CD4-positive, alpha-beta T cell treated with Interferon gamma for 1 hour (primary cell): ENCODE results near the gene CA12.
"Not testable (repeated sequence)": the region's sequence is repeated elsewhere in the genome, so short reads cannot be mapped to it uniquely, and the experiment has no call there.

ENCODE experiments used
- DNase-seq: peaks from one replicate; pipeline ENCODE4 v3.0.0-alpha.2; 2020

CA12 gene

DNA sequence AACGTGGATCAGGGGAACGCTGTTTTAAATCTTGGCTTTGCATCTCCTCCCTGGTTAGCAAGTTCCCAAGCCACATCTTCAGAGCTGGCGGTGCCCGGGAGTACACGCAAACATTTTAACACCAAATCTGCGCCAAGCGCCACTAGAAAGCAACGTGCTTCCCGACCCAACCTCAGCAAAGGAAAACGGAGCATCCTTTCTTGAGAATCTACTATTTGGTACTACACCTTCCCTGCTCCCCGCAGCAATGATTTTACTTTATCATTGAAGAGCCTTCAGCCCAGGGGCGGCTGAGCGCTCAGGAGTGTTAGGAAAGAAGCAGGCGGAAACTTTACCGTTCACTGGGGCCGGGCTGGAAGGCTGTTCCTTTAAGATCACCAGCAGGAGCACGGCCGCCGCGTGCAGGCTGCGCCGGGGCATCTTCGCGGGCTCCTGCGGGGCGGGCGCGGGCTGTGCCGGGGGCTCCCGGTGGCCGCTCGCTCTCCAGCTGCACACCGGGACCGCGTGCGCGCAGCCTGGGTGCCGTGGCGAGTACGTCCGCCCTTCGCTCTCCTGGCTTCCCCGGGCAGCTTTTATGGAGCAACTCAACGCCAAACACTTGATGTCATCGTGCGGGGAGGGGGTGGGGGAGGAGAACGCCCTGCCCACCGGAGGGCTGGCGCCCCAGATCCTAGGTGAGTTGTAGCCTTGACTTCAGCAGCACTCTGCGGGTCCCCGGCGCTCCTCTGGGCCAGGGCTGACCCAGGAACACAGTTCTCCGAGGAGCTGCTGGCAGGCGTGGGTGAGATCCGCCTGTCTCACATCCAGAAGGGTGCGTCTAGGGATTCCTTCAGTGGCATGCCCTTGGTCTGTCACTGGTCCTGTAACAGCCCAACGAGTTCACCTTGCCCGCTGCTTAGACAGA is at the start of gene CA12:
Gene CA12, minus strand, starts transcription at position 546 of the 904 bp plus-strand sequence. Its CDS starts 126 bp downstream, at position 420.
- no peak for DNase-seq

- no peak for DNase-seq
Measured at GRCh38 chr15:63430766-63431451, 49.3 kb upstream of the CA12 start.

DNA sequence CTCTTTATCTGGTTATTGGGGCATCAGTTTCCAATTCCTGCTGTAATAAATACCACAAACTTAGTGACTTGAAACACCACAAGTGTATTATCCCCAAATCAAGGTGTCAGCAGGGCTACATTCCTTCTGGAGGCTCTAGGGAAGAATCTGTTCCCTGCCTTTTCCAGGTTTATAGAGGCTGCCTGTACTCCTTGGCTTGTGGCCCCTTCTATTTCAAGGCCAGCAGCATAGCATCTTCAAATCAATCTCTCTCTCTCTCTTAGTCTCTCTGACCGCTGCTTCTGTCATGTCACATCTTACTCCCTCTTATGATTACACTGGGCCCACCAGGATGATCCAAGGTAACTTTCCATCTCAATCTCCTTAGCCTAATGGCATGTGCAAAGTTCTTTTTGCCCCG is 44.9 kb upstream of the CA12 start:
- no peak for DNase-seq

DNA sequence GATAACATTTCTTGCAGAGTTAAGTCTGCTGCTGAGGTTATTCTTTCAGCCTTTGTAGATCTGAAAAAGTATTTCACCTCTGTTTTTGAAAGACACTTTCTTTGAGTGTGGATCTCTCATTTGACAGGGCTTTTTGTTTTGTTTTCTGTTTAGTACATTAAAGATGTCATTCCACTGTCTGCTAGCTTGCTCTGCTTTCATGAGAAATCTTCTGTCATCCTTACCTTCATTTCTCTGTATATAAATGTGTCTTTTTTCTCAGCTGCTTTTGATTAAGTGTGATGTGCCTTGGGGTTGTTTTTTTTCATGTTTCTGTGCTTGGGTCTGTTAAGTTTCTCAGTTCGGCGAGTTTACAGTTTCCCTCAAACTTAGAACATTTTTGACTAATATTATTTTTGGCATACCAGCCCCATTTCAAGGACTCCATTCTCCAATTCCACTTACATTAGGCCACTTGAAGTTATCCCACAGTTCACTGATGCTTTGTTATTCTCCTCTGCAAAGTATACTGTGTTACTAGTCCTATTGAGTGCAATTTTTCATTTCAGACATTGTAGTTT is 43.9 kb upstream of the CA12 start:
- DNase-seq = no peak

- no peak for DNase-seq
Measured at GRCh38 chr15:63422891-63423590, 41.4 kb upstream of the CA12 start.

DNA sequence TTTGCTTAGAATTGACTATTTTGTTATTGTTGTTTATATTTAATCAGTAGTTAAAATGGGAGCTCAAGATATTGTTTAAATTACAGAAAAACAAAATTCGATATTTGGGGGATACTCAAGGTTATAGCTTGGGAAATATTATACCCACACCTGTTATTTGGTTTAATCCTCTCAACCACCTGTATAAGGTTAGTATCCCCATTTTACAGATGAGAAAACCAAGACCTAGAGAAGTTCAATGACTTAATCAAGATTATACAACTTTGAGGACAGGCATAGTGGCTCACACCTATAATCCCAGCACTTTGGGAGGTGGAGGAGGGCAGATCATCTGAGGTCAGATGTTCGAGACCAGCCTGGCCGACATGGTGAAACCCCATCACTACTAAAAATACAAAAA is 39.8 kb upstream of the CA12 start:
- no peak for DNase-seq

- DNase-seq = no peak
Measured at GRCh38 chr15:63420333-63420747, 38.7 kb upstream of the CA12 start.

GRCh38 chr15:63418811-63419210 is 37.2 kb upstream of the CA12 start:
- no peak for DNase-seq

- DNase-seq = no peak
Measured at GRCh38 chr15:63417721-63418120, 36.1 kb upstream of the CA12 start.

GRCh38 chr15:63417274-63417673 is 35.6 kb upstream of the CA12 start:
- not testable (repeated sequence) for DNase-seq

GRCh38 chr15:63414474-63415120 is 33.0 kb upstream of the CA12 start:
- DNase-seq = no peak

DNA sequence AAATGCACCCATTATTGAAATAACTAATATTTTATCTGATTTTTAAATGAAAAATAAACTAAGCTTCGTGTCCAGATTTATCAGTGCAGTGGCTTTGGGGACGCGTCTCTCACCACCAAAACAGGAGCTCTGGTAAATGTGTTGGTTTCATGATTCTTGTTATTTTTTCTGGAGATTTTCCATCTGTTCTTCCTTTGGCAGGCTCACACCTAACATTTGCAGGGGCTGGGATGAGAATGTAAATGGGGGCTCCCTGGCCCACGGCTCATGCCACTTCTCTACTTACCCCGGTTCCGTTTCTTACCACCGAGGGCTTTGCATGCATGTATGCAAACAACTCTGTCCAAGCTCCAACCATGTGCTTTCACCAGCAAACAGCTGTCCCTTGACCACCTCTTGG is 30.9 kb upstream of the CA12 start:
- no peak for DNase-seq

DNA sequence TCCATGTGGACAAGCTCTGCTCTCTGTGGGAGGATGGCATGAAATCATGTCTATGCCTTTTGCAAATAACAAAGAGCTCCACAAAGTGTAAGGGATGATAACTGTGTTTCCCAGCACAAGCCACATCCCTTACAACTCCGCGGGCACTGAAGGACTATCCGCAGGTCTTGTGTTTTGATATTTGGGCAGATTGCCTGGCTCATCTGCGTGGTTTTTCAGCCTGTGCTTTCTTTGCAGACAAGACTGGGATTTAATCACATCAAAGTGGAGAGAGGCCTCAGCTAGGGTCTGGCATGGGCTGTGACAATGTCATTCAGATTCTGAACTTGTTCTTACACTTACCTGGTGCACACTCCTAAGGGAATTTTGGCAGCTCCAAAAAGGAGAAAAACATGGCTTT is 30.2 kb upstream of the CA12 start:
- DNase-seq = no peak

- DNase-seq = no peak
Measured at GRCh38 chr15:63409179-63409578, 27.5 kb upstream of the CA12 start.

DNA sequence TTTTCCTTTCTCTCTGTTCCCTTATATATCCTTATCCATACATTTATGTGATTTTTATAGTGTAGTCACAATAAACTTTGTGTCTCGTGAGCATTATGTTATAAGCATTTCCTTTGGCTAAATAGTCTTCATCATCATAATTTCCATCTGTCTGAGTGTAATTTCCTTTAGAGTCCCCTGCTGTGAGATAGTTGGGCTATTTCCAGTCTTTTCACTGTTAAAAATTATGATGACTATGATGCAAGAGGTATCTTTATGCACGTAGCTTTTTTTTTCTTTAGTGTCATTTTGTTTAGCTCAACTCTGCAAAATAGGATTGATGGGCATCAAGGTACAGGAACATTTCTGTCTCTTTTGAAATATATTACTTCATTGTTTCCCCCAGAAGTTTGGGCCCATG is 26.9 kb upstream of the CA12 start:
- DNase-seq = no peak

- no peak for DNase-seq
Measured at GRCh38 chr15:63407612-63408011, 26.0 kb upstream of the CA12 start.

DNA sequence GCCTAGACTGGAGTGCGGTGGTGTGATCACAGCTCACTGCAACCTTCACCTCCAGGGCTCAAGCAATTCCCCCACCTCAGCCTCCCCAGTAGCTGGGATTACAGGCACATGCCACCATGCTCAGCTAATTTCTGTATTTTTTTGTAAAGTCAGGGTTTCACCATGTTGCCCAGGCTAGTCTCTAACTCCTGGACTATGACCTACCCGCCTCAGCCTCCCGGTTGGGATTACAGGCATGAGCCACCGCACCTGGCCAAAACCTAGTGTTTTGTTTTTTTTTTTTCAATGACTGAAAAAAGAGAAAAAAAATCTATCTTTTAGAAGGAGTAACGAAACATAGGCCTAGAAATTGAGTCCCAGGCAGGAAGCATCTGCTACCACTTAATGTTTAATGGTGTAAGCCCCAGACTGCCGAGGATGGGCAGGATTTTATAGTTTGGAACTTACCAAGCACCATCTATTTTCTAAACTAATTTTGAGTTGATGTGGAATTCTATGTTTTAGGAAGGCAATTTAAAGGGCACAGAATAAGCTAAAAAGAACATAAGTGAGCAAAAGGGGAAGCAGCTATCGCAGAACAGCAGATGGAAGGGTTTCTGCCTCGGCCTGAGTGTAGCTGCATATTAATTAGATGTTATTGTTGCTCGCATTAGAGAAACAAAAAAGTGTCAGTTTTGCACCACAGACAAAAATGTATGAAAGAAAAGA is 24.2 kb upstream of the CA12 start:
- no peak for DNase-seq

GRCh38 chr15:63405159-63405558 is 23.5 kb upstream of the CA12 start:
- no peak for DNase-seq

DNA sequence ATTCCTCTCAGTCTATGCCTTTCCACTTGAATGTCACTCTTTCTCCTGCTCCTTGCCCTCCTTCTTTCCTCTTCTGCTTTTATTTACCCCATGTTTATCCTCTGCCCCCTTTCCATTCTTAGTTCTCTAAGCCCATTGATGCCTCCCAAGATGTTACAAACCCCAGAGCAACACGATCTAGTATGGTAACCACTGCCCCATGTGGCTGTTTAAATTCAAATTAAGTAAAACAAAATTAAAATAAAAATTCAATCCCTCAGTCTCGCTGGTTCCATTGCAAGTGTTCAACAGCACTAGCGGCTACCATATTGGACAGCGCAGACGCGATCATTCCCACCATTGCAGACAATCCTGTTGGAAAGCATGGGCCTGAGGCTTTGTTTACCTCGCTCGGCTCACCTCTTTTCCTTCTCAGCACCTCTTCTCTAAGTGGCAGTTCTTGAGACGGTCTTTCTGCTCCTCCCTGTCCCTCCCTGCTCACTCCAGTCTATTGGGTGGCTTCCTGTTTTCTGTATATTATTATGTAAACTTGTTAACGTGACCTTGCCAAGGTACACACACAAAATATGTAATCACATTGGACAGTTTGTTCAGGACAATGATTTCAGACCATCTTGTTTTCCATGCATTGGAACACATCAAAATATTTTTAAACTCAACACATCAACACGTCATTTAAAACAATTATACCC is 21.8 kb upstream of the CA12 start:
- DNase-seq = no peak

DNA sequence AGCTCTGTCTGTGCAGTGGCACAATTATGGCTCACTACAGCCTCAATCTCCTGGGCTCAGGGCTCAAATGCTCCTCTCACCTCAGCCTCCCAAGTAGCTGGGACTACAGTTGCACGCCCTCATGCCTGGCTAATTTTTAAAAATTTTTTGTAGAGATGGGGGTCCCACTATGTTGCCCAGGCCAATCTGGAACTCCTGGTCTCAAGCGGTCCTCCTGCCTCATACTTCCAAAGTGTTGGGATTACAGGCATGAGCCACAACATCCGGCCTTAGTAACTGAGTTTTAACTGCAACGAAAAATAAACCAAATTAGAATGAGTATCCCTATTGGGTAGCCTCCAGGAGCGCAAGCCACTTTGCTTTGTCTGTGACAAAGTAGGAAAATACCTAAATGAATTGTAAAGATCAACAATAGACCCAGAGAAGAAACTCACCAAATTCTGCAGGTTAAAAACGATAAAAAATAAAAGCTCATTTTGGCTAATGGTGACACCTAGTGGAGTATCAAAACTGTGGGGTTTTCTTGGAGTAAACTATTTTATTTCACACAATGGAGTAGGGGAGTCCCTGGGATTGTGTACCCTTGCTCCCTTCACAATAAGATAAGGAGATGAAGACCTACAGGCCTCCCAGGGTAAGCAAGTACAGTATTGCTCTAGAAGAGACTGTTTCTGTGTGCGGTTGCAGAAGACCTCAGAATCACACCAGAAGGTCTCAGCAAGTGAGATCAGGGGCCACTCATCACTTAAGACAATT is 21.0 kb upstream of the CA12 start:
- DNase-seq = no peak
